C4-2B (cell line): ENCODE data around the gene SMIM1.

Experiments used
- ZFX ChIP-seq: fragments of 450-650 bp; IDR thresholded peaks from 2 replicates; pipeline ENCODE4 v1.6.1; 2017
- TF ChIP-seq, protein P1 (sequence below): fragments of 450-650 bp; conservative IDR thresholded peaks from 2 replicates; pipeline ENCODE4 v1.5.1; 2017; ENCODE audit warnings: mild to moderate bottlenecking

- TF ChIP-seq, protein P1, sequence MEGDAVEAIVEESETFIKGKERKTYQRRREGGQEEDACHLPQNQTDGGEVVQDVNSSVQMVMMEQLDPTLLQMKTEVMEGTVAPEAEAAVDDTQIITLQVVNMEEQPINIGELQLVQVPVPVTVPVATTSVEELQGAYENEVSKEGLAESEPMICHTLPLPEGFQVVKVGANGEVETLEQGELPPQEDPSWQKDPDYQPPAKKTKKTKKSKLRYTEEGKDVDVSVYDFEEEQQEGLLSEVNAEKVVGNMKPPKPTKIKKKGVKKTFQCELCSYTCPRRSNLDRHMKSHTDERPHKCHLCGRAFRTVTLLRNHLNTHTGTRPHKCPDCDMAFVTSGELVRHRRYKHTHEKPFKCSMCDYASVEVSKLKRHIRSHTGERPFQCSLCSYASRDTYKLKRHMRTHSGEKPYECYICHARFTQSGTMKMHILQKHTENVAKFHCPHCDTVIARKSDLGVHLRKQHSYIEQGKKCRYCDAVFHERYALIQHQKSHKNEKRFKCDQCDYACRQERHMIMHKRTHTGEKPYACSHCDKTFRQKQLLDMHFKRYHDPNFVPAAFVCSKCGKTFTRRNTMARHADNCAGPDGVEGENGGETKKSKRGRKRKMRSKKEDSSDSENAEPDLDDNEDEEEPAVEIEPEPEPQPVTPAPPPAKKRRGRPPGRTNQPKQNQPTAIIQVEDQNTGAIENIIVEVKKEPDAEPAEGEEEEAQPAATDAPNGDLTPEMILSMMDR = no peak
- no peak for TF ChIP-seq ZFX
Measured at GRCh38 chr1:3814065-3814464, 41.5 kb downstream of the SMIM1 start.
